ENCODE data around the gene SYTL3.

- TF ChIP-seq EZH2 (IDR thresholded peaks at IDR 0.05; ENCODE audit: borderline replicate concordance, low read depth, low read length, severe bottlenecking) (no peak), CTCF (IDR thresholded peaks at IDR 0.05; ENCODE audit: borderline replicate concordance, extremely low read depth, low read length, poor library complexity, severe bottlenecking) (no peak)
Measured at GRCh38 chr6:158735009-158735408, 85.2 kb downstream of the SYTL3 start.
